Astrocyte (in vitro differentiated cells and primary cell): ENCODE data around the gene CLCF1. TPM values are rescaled to one million over a fixed set of nuclear protein-coding genes. Genes with fewer than 3 reads are reported as not detected.

Experiments
- DNase-seq: peaks from one replicate; pipeline ENCODE4 v3.0.0-alpha.2; 2010; ENCODE audit warnings: low read depth
- FAIRE-seq: peaks from 2 replicates; lab custom pipeline; 2011; peaks lifted over from hg19 to GRCh38; lab: Jason Lieb, UNC
- H2AFZ ChIP-seq: 2 replicates; pipeline ENCODE4 v1.6.0; 2012; ENCODE audit warnings: low read depth, low read length, inconsistent platforms
- H3K27ac ChIP-seq: 2 replicates; pipeline ENCODE4 v1.5.1; 2011; ENCODE audit warnings: low read depth, low read length, inconsistent platforms
- H3K27me3 ChIP-seq: 2 replicates; pipeline ENCODE4 v1.6.0; 2011; ENCODE audit warnings: low read length, inconsistent platforms; ENCODE audit not compliant: insufficient read depth
- H3K36me3 ChIP-seq: 2 replicates; pipeline ENCODE4 v1.5.1; 2011; ENCODE audit warnings: low read length, inconsistent platforms; ENCODE audit not compliant: insufficient read depth
- H3K4me1 ChIP-seq: 2 replicates; pipeline ENCODE4 v1.5.1; 2011; ENCODE audit warnings: low read length, inconsistent platforms; ENCODE audit not compliant: insufficient read depth
- H3K4me2 ChIP-seq: 2 replicates; pipeline ENCODE4 v1.6.0; 2012; ENCODE audit warnings: low read length, inconsistent platforms
- H3K4me3 ChIP-seq: 2 replicates; pipeline ENCODE4 v1.5.1; 2011; ENCODE audit warnings: low read depth, mild to moderate bottlenecking, low read length, inconsistent platforms; ENCODE audit not compliant: insufficient read depth
- H3K79me2 ChIP-seq: 2 replicates; pipeline ENCODE4 v1.6.0; 2012; ENCODE audit warnings: mild to moderate bottlenecking, low read length, inconsistent platforms; ENCODE audit not compliant: insufficient read depth
- H3K9ac ChIP-seq: 2 replicates; pipeline ENCODE4 v1.6.0; 2012; ENCODE audit warnings: mild to moderate bottlenecking, low read length, inconsistent platforms
- H3K9me3 ChIP-seq: 2 replicates; pipeline ENCODE4 v1.5.1; 2012; ENCODE audit warnings: low read depth, mild to moderate bottlenecking, low read length, inconsistent platforms; ENCODE audit not compliant: insufficient read depth
- H4K20me1 ChIP-seq: 2 replicates; pipeline ENCODE4 v1.6.0; 2012; ENCODE audit warnings: low read length, inconsistent platforms; ENCODE audit not compliant: insufficient read depth
- H3K27ac Mint-ChIP-seq: one replicate; pipeline ENCODE4 v1.8.0; 2021; ENCODE audit warnings: mild to moderate bottlenecking, mixed read lengths; ENCODE audit not compliant: unreplicated experiment
- H3K27me3 Mint-ChIP-seq: one replicate; pipeline ENCODE4 v1.8.0; 2021; ENCODE audit warnings: low read depth, mixed read lengths; ENCODE audit not compliant: unreplicated experiment
- H3K36me3 Mint-ChIP-seq: one replicate; pipeline ENCODE4 v1.8.0; 2021; ENCODE audit warnings: low read depth, mixed read lengths; ENCODE audit not compliant: unreplicated experiment
- H3K4me1 Mint-ChIP-seq: one replicate; pipeline ENCODE4 v1.8.0; 2021; ENCODE audit warnings: low read depth, mixed read lengths; ENCODE audit not compliant: unreplicated experiment
- H3K4me3 Mint-ChIP-seq: one replicate; pipeline ENCODE4 v1.8.0; 2021; ENCODE audit warnings: mild to moderate bottlenecking, moderate library complexity, mixed read lengths; ENCODE audit not compliant: unreplicated experiment
- H3K9me3 Mint-ChIP-seq: one replicate; pipeline ENCODE4 v1.8.0; 2021; ENCODE audit warnings: mild to moderate bottlenecking, mixed read lengths; ENCODE audit not compliant: unreplicated experiment
- EZH2 ChIP-seq: IDR thresholded peaks from 2 replicates; pipeline ENCODE4 v1.6.1; 2012; ENCODE audit warnings: mild to moderate bottlenecking, low read length, inconsistent platforms; ENCODE audit not compliant: insufficient read depth
- total RNA-seq: library from RNA; stranded (reverse); gene quantifications from 2 replicates; pipeline ENCODE4 v1.2.1, GENCODE V29; 2021
- TF ChIP-seq, protein P1 (sequence below): IDR thresholded peaks from 2 replicates; pipeline ENCODE4 v1.5.1; 2011; ENCODE audit warnings: low read depth, mild to moderate bottlenecking, inconsistent platforms, low read length, moderate library complexity; ENCODE audit not compliant: insufficient read depth

The CLCF1 gene
- total RNA-seq, 1 donor from 2014 or later: 17.6 TPM

DNA sequence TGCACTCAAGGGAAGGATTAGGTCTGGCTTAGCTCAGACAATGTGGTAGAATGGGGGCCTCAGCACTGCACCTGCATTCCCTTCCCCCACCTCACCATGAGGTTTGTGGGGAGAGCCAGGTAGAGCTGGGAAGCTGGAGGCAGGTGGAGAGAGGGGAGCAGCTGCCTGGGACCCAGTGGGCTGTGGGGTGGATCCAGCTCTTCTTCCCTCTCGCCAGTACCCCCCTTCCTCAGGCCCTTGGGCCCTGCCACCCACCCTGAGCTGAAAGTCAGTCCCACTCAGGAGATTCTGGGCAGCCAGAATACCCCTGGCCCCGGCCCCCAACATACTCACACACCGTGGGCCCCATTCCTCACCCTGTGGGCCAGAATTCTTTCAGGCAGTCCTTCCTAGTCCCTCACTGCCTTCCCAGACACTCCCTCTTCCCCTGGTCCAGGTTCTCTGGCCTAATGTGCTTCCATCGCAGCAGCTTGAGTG is 17.0 kb downstream of the CLCF1 start:
- Mint-ChIP-seq H3K27me3 (no peaks in the 10 kb centered on the region), H3K9me3 (no peaks in the 10 kb centered on the region), H3K36me3 (peaks cover 2% of the 10 kb centered on the region), H3K27ac (peak overlapping the region; percentile 98), H3K4me3 (peak overlapping the region; percentile 69), H3K4me1 (peaks cover 46% of the 10 kb centered on the region)
- Histone ChIP-seq H3K9ac (peak overlapping the region; percentile 80), H3K27ac (peak overlapping the region; percentile 95), H3K4me1 (peaks cover 58% of the 10 kb centered on the region), H3K9me3 (no peaks in the 10 kb centered on the region), H2AFZ (no peak overlapping the region), H3K79me2 (peaks cover 20% of the 10 kb centered on the region), H4K20me1 (peaks cover 7% of the 10 kb centered on the region), H3K27me3 (no peaks in the 10 kb centered on the region), H3K4me2 (peak overlapping the region; percentile 67), H3K36me3 (no peaks in the 10 kb centered on the region), H3K4me3 (no peak overlapping the region)
- FAIRE-seq (no peak), DNase-seq (no peak)
- TF ChIP-seq, protein P1, sequence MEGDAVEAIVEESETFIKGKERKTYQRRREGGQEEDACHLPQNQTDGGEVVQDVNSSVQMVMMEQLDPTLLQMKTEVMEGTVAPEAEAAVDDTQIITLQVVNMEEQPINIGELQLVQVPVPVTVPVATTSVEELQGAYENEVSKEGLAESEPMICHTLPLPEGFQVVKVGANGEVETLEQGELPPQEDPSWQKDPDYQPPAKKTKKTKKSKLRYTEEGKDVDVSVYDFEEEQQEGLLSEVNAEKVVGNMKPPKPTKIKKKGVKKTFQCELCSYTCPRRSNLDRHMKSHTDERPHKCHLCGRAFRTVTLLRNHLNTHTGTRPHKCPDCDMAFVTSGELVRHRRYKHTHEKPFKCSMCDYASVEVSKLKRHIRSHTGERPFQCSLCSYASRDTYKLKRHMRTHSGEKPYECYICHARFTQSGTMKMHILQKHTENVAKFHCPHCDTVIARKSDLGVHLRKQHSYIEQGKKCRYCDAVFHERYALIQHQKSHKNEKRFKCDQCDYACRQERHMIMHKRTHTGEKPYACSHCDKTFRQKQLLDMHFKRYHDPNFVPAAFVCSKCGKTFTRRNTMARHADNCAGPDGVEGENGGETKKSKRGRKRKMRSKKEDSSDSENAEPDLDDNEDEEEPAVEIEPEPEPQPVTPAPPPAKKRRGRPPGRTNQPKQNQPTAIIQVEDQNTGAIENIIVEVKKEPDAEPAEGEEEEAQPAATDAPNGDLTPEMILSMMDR: no peak

DNA sequence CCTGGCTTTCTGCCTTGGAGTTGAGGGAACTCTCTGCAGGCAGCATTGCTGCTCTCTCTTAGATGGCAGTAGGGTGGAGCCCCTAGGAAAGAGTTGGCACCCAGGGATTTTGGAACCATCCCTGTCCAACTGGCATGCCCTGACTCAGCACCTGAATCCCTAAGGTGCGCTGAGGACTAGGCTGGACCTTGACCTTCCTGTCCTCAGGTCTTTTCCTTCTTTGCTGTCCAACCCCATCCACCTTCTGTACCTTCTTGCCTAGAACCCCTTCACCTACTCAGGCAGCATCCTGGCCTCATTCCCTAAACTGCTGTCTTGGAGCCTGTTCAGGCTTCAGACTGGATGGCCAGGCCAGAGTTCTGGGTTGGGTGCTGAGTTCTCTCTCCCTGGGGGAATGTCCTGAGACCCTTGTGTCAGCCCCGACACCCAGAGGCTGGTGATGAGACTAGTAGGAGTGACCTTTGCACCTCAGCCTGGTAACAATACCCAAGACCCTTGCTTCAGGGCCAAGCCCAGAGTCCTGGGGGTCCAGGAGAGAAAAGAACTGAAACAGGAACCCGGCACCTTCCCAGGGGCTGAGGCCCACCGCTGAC is 17.5 kb downstream of the CLCF1 start:
- H3K4me1 Mint-ChIP-seq: peaks cover 51% of the 10 kb centered on the region
- Histone ChIP-seq H3K9me3 (no peaks in the 10 kb centered on the region), H3K9ac (peak overlapping the region; percentile 80), H3K4me1 (peaks cover 63% of the 10 kb centered on the region), H3K36me3 (no peaks in the 10 kb centered on the region), H3K4me3 (no peak overlapping the region), H2AFZ (no peak overlapping the region), H3K79me2 (peaks cover 22% of the 10 kb centered on the region), H3K4me2 (peak overlapping the region; percentile 98), H3K27me3 (no peaks in the 10 kb centered on the region), H3K27ac (peak overlapping the region; percentile 95), H4K20me1 (peaks cover 8% of the 10 kb centered on the region)
- H3K4me3 Mint-ChIP-seq: no peak overlapping the region
- H3K36me3 Mint-ChIP-seq: peaks cover 2% of the 10 kb centered on the region
- H3K27me3 Mint-ChIP-seq: no peaks in the 10 kb centered on the region
- no peaks in the 10 kb centered on the region for H3K9me3 Mint-ChIP-seq
- DNase-seq: no peak
- FAIRE-seq: no peak
- peak overlapping the region; percentile 72 for H3K27ac Mint-ChIP-seq
- TF ChIP-seq, protein P1: no peak
- TF ChIP-seq EZH2: no peak
